HepG2 (cell line): ENCODE measurements around the gene MAPK11. TPM values are rescaled to one million over a fixed set of nuclear protein-coding genes. Genes with fewer than 3 reads are reported as not detected.
A peak's percentile ranks its signal among the peaks of the same experiment; 100 is the strongest.

Experiments
- ATF7 ChIP-seq, 2 experiments: fragments of 450-650 bp in 1 of 2; sonication (generic) in 1 of 2; formaldehyde crosslinking in 1 of 2; IDR thresholded peaks; 2 replicates each; pipeline versions ENCODE4 v1.4.0 to v1.6.1; 2016 to 2020; ENCODE audit warnings: antibody characterized with exemption in 1 of 2, mild to moderate bottlenecking in 1 of 2, missing genetic modification reagents in 1 of 2
- ATRX ChIP-seq: sonication (generic); formaldehyde crosslinking; IDR thresholded peaks from 2 replicates; pipeline ENCODE4 v1.4.0; 2020; ENCODE audit warnings: missing genetic modification reagents, borderline replicate concordance
- CBX1 ChIP-seq: IDR thresholded peaks from one replicate; pipeline ENCODE4 v1.6.1; 2016; ENCODE audit warnings: antibody characterized with exemption, low read depth
- CEBPB ChIP-seq: IDR thresholded peaks from 2 replicates; pipeline ENCODE4 v1.6.1; 2011; ENCODE audit warnings: low read depth, low read length, improper control_type of control experiment, borderline replicate concordance
- CREM ChIP-seq, 2 experiments: sonication (generic) in 1 of 2; formaldehyde crosslinking in 1 of 2; IDR thresholded peaks; 2 replicates each; pipeline versions ENCODE4 v1.4.0 to v1.6.1; 2016 to 2020; ENCODE audit warnings: antibody characterized with exemption in 1 of 2, mild to moderate bottlenecking in 1 of 2, missing genetic modification reagents in 1 of 2
- HDAC1 ChIP-seq: sonication (generic); formaldehyde crosslinking; IDR thresholded peaks from 2 replicates; pipeline ENCODE4 v1.5.1; 2020; ENCODE audit warnings: mild to moderate bottlenecking, missing genetic modification reagents
- HOXA9 ChIP-seq: sonication (generic); formaldehyde crosslinking; IDR thresholded peaks from 2 replicates; pipeline ENCODE4 v1.8.1; 2022; ENCODE audit warnings: missing genetic modification reagents, mild to moderate bottlenecking, moderate library complexity, borderline replicate concordance
- PAF1 ChIP-seq: IDR thresholded peaks from 2 replicates; pipeline ENCODE4 v1.6.1; 2016; ENCODE audit warnings: missing genetic modification reagents, missing compliant biosample characterization
- ZBTB20 ChIP-seq: sonication (generic); formaldehyde crosslinking; IDR thresholded peaks from 2 replicates; pipeline ENCODE4 v1.8.1; 2023; ENCODE audit warnings: missing genetic modification reagents, low read depth, mild to moderate bottlenecking, borderline replicate concordance
- ZKSCAN5 ChIP-seq: sonication (generic); formaldehyde crosslinking; IDR thresholded peaks from 2 replicates; pipeline ENCODE4 v1.5.1; 2020; ENCODE audit warnings: mild to moderate bottlenecking, missing genetic modification reagents
- ZNF274 ChIP-seq: sonication (generic); formaldehyde crosslinking; IDR thresholded peaks from 2 replicates; pipeline ENCODE4 v1.5.1; 2020; ENCODE audit warnings: mild to moderate bottlenecking, missing genetic modification reagents
- ZNF326 ChIP-seq: sonication (generic); formaldehyde crosslinking; IDR thresholded peaks from 2 replicates; pipeline ENCODE4 v1.4.0; 2020; ENCODE audit warnings: missing genetic modification reagents, borderline replicate concordance
- ZNF335 ChIP-seq: sonication (generic); formaldehyde crosslinking; IDR thresholded peaks from 2 replicates; pipeline ENCODE4 v1.4.0; 2020; ENCODE audit warnings: missing genetic modification reagents
- ZNF556 ChIP-seq: sonication (generic); formaldehyde crosslinking; IDR thresholded peaks from 2 replicates; pipeline ENCODE4 v1.4.0; 2020; ENCODE audit warnings: mild to moderate bottlenecking, missing genetic modification reagents, borderline replicate concordance
- ZNF660 ChIP-seq: sonication (generic); formaldehyde crosslinking; IDR thresholded peaks from 2 replicates; pipeline ENCODE4 v1.5.1; 2020; ENCODE audit warnings: mild to moderate bottlenecking, low read depth, missing genetic modification reagents, borderline replicate concordance
- polyA plus RNA-seq, 8 experiments: library from polyadenylated mRNA; depleted of rRNA in 3 of 8; stranded (reverse) in 7 of 8; unstranded in 1 of 8; fragments of >200 nt; fragmentation: Illumina TruSeq in 4 of 8; extraction: Trizol in 4 of 8; gene quantifications; 2 replicates each; pipeline versions ENCODE4 v1.2.1 to v1.2.3, GENCODE V29; 2011 to 2016; ENCODE audit warnings: low read depth in 4 of 8, missing spikeins in 1 of 8, mixed read lengths in 1 of 8; ENCODE audit not compliant: insufficient read depth in 1 of 8
- total RNA-seq, 5 experiments: library from RNA; depleted of rRNA; stranded (reverse); fragments of >200 nt; fragmentation: Illumina TruSeq; extraction: Trizol; gene quantifications; 2 replicates each; pipeline ENCODE4 v1.2.3, GENCODE V29; 2016; ENCODE audit warnings: low read depth in 1 of 5
- TF ChIP-seq, protein P1 (sequence below): sonication (generic); formaldehyde crosslinking; IDR thresholded peaks from 2 replicates; pipeline ENCODE4 v1.5.0; 2020; ENCODE audit warnings: mild to moderate bottlenecking, missing genetic modification reagents, borderline replicate concordance
- TF ChIP-seq, protein P2 (sequence below): sonication (generic); formaldehyde crosslinking; conservative IDR thresholded peaks from 2 replicates; pipeline ENCODE4 v1.8.0; 2022; ENCODE audit warnings: mild to moderate bottlenecking, moderate library complexity, missing genetic modification reagents
- TF ChIP-seq, protein P3 (sequence below): sonication (generic); formaldehyde crosslinking; IDR thresholded peaks from 2 replicates; pipeline ENCODE4 v1.5.0; 2020; ENCODE audit warnings: missing genetic modification reagents, mild to moderate bottlenecking, borderline replicate concordance

Gene MAPK11
- total and polyA plus RNA-seq, 2 of the 13 experiments (the other 11 are each of a cell fraction or from before 2014, with no cell fraction given): 0.15 to 0.17 TPM

DNA sequence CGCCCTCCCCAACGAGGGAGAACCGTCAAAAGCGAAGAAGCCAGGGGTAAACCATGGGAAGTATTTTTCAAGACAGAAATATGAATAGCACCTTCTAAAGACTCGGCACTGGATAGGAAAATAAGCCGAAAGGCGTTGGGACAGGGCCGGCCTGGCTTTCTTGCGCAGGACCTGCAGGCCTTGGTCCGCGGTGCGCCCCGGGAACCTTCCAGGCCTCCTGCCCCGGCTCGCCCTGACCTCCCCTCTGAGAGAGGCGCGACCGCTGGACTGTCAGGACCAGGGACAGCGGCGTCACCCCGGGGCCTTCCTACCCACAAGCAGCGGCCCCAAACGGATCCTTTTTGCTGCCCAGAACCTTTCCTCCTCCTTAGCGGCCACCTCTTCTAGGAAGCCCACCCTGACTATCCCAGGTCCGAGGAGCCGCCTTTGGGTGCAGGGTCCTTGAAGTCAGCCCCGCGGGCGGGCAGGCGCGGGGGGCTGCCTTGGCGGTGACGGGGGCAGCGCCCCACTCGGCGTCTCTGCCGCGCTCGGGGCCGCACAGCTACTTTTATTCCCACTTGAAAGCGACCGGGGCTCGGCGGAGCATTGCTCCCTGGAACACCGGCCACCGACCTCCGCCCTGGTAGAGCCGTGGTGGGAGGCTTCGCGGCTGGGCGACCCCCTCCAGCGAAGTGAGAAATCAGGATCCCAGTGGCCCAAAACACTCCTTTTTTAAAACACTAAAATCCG lies 650 bp upstream of the MAPK11 start (continued):
- TF ChIP-seq, protein P1, sequence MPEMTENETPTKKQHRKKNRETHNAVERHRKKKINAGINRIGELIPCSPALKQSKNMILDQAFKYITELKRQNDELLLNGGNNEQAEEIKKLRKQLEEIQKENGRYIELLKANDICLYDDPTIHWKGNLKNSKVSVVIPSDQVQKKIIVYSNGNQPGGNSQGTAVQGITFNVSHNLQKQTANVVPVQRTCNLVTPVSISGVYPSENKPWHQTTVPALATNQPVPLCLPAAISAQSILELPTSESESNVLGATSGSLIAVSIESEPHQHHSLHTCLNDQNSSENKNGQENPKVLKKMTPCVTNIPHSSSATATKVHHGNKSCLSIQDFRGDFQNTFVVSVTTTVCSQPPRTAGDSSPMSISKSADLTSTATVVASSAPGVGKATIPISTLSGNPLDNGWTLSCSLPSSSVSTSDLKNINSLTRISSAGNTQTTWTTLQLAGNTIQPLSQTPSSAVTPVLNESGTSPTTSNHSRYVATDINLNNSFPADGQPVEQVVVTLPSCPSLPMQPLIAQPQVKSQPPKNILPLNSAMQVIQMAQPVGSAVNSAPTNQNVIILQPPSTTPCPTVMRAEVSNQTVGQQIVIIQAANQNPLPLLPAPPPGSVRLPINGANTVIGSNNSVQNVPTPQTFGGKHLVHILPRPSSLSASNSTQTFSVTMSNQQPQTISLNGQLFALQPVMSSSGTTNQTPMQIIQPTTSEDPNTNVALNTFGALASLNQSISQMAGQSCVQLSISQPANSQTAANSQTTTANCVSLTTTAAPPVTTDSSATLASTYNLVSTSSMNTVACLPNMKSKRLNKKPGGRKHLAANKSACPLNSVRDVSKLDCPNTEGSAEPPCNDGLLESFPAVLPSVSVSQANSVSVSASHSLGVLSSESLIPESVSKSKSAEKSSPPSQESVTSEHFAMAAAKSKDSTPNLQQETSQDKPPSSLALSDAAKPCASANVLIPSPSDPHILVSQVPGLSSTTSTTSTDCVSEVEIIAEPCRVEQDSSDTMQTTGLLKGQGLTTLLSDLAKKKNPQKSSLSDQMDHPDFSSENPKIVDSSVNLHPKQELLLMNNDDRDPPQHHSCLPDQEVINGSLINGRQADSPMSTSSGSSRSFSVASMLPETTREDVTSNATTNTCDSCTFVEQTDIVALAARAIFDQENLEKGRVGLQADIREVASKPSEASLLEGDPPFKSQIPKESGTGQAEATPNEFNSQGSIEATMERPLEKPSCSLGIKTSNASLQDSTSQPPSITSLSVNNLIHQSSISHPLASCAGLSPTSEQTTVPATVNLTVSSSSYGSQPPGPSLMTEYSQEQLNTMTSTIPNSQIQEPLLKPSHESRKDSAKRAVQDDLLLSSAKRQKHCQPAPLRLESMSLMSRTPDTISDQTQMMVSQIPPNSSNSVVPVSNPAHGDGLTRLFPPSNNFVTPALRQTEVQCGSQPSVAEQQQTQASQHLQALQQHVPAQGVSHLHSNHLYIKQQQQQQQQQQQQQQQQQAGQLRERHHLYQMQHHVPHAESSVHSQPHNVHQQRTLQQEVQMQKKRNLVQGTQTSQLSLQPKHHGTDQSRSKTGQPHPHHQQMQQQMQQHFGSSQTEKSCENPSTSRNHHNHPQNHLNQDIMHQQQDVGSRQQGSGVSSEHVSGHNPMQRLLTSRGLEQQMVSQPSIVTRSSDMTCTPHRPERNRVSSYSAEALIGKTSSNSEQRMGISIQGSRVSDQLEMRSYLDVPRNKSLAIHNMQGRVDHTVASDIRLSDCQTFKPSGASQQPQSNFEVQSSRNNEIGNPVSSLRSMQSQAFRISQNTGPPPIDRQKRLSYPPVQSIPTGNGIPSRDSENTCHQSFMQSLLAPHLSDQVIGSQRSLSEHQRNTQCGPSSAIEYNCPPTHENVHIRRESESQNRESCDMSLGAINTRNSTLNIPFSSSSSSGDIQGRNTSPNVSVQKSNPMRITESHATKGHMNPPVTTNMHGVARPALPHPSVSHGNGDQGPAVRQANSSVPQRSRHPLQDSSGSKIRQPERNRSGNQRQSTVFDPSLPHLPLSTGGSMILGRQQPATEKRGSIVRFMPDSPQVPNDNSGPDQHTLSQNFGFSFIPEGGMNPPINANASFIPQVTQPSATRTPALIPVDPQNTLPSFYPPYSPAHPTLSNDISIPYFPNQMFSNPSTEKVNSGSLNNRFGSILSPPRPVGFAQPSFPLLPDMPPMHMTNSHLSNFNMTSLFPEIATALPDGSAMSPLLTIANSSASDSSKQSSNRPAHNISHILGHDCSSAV (CRISPR knock-in tag): no peak
- TF ChIP-seq ZNF326 (CRISPR knock-in tag) (no peak), CBX1 (no peak), ZBTB20 (CRISPR knock-in tag) (peak; percentile 73; the same call in 1 of the 2 replicates), CREM (IDR thresholded peaks at IDR 0.05) (no peak), CREM (CRISPR knock-in tag; IDR thresholded peaks at IDR 0.05) (no peak), ZNF556 (CRISPR knock-in tag) (peak; percentile 67; the same call in 1 of the 2 replicates), ATRX (CRISPR knock-in tag) (no peak), PAF1 (CRISPR knock-in tag) (no peak), ATF7 (IDR thresholded peaks at IDR 0.05) (no peak), ATF7 (CRISPR knock-in tag; IDR thresholded peaks at IDR 0.05) (no peak), CEBPB (no peak), ZNF335 (peak; percentile 76; the same call in 1 of the 2 replicates), HDAC1 (CRISPR knock-in tag) (peak; percentile 67), HOXA9 (CRISPR knock-in tag) (no peak), ZNF274 (CRISPR knock-in tag) (no peak), ZNF660 (no peak), ZKSCAN5 (0 out of 2 replicates have a peak, but pooled peaks have one; percentile 56)
- TF ChIP-seq, protein P2, sequence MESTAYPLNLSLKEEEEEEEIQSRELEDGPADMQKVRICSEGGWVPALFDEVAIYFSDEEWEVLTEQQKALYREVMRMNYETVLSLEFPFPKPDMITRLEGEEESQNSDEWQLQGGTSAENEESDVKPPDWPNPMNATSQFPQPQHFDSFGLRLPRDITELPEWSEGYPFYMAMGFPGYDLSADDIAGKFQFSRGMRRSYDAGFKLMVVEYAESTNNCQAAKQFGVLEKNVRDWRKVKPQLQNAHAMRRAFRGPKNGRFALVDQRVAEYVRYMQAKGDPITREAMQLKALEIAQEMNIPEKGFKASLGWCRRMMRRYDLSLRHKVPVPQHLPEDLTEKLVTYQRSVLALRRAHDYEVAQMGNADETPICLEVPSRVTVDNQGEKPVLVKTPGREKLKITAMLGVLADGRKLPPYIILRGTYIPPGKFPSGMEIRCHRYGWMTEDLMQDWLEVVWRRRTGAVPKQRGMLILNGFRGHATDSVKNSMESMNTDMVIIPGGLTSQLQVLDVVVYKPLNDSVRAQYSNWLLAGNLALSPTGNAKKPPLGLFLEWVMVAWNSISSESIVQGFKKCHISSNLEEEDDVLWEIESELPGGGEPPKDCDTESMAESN (CRISPR knock-in tag): peak; percentile 69; the same call in 1 of the 2 replicates
- TF ChIP-seq, protein P3, sequence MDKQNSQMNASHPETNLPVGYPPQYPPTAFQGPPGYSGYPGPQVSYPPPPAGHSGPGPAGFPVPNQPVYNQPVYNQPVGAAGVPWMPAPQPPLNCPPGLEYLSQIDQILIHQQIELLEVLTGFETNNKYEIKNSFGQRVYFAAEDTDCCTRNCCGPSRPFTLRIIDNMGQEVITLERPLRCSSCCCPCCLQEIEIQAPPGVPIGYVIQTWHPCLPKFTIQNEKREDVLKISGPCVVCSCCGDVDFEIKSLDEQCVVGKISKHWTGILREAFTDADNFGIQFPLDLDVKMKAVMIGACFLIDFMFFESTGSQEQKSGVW: 0 out of 2 replicates have a peak, but pooled peaks have one; percentile 53
